HepG2 (cell line): ENCODE results near the gene ZNF414. TPM values are rescaled to one million over a fixed set of nuclear protein-coding genes. Genes with fewer than 3 reads are reported as not detected.

ENCODE experiments used
- ATAC-seq: fragments of 200-7000 bp; cut with Tn5 transposase; 3 replicates; pipeline ENCODE4 v1.9.1; 2020; ENCODE audit warnings: mild to moderate bottlenecking, moderate library complexity
- BruUV-seq: library from RNA; stranded (reverse); fragments of 400-500 nt; replicated peaks from 2 replicates; lab custom pipeline; 2021; lab: Mats Ljungman, UMichigan
- CTCF ChIA-PET: fragments of 300-600 bp; formaldehyde crosslinking; extraction: SDS; loops from one replicate; lab custom pipeline; 2021; ENCODE audit warnings: low total read pairs, inconsistent platforms, low intra/inter-chr PET ratio; lab: Yijun Ruan, JAX
- POLR2A ChIA-PET: fragments of 350-600 bp; sonication (Branson Sonifier 250); formaldehyde crosslinking; loops from one replicate; lab custom pipeline; 2020; ENCODE audit warnings: antibody characterized with exemption, inconsistent platforms; lab: Yijun Ruan, JAX
- DNase-seq: peaks from one replicate; pipeline ENCODE4 v3.0.0-alpha.2; 2015; ENCODE audit warnings: low spot score
- FAIRE-seq: peaks from 3 replicates; lab custom pipeline; 2011; peaks lifted over from hg19 to GRCh38; lab: Jason Lieb, UNC
- H2AFZ ChIP-seq: one replicate; pipeline ENCODE4 v1.6.1; 2011; ENCODE audit warnings: low read length, inconsistent platforms
- H3K27ac ChIP-seq: fragments of 300-600 bp; 3 replicates; pipeline ENCODE4 v1.8.0; 2011; ENCODE audit warnings: mixed run types, mild to moderate bottlenecking, mixed read lengths, low read length, inconsistent platforms; ENCODE audit not compliant: insufficient read depth; ENCODE audit errors: extremely low read length
- H3K27me3 ChIP-seq, 2 experiments: fragments of 200-600 bp in 1 of 2; 2 replicates in 1 of 2; 3 replicates in 1 of 2; pipeline versions ENCODE4 v1.6.0 to v1.8.0; 2011; ENCODE audit warnings: low read length in 2 of 2, mild to moderate bottlenecking in 2 of 2, moderate library complexity in 2 of 2, inconsistent platforms in 1 of 2; ENCODE audit not compliant: insufficient read depth in 2 of 2, control insufficient read depth in 1 of 2
- H3K36me3 ChIP-seq, 2 experiments: fragments of 200-600 bp in 1 of 2; replicated peaks in 1 of 2; 2 replicates in 1 of 2; 3 replicates in 1 of 2; pipeline versions ENCODE4 v1.5.1 to v1.8.0; 2011; ENCODE audit warnings: low read length in 2 of 2, inconsistent platforms in 1 of 2; ENCODE audit not compliant: insufficient read depth in 2 of 2, control insufficient read depth in 1 of 2
- H3K4me1 ChIP-seq: 2 replicates; pipeline ENCODE4 v1.5.1; 2012; ENCODE audit warnings: low read length, inconsistent platforms; ENCODE audit not compliant: insufficient read depth
- H3K4me2 ChIP-seq: 2 replicates; pipeline ENCODE4 v1.6.0; 2011; ENCODE audit warnings: low read depth, low read length, inconsistent platforms
- H3K4me3 ChIP-seq, 3 experiments: fragments of 200-600 bp in 1 of 3; sonication (generic), shearing (Covaris generic) in 1 of 3; replicated peaks in 1 of 3; 2 replicates each; pipeline ENCODE4 v1.5.1; 2011 to 2016; ENCODE audit warnings: low read length in 3 of 3, inconsistent platforms in 2 of 3, low read depth in 2 of 3, mild to moderate bottlenecking in 2 of 3, control low read depth in 1 of 3, mixed read lengths in 1 of 3; ENCODE audit not compliant: insufficient read depth in 1 of 3
- H3K79me2 ChIP-seq: one replicate; pipeline ENCODE4 v1.6.1; 2011; ENCODE audit warnings: low read length, inconsistent platforms; ENCODE audit not compliant: insufficient read depth
- H3K9ac ChIP-seq: 2 replicates; pipeline ENCODE4 v1.6.0; 2011; ENCODE audit warnings: mild to moderate bottlenecking, low read depth, low read length, inconsistent platforms; ENCODE audit not compliant: insufficient read depth
- H3K9me3 ChIP-seq: 2 replicates; pipeline ENCODE4 v1.5.1; 2012; ENCODE audit warnings: mild to moderate bottlenecking, low read length
- H4K20me1 ChIP-seq: 2 replicates; pipeline ENCODE4 v1.6.0; 2011; ENCODE audit warnings: inconsistent platforms, mild to moderate bottlenecking, low read length, moderate library complexity; ENCODE audit not compliant: insufficient read depth
- EHMT2 ChIP-seq: fragments of 200-600 bp; sonication (generic); IDR thresholded peaks from 2 replicates; pipeline ENCODE4 v1.7.0; 2017; ENCODE audit warnings: antibody characterized with exemption, low read depth, low read length, borderline replicate concordance
- GABPA ChIP-seq, 2 experiments: IDR thresholded peaks; 2 replicates each; pipeline ENCODE4 v1.6.1; 2011 to 2016; ENCODE audit warnings: low read depth in 2 of 2, low read length in 1 of 2, missing biosample characterization in 1 of 2, missing genetic modification characterization in 1 of 2
- GABPB1 ChIP-seq: IDR thresholded peaks from 2 replicates; pipeline ENCODE4 v1.6.1; 2016; ENCODE audit warnings: mild to moderate bottlenecking, missing genetic modification reagents, moderate library complexity, missing compliant biosample characterization
- HCFC1 ChIP-seq: fragments of 150-350 bp; IDR thresholded peaks from 2 replicates; pipeline ENCODE4 v1.6.1; 2014; ENCODE audit warnings: low read depth, low read length
- HOXD1 ChIP-seq: sonication (generic); formaldehyde crosslinking; IDR thresholded peaks from 2 replicates; pipeline ENCODE4 v1.5.0; 2020; ENCODE audit warnings: missing genetic modification reagents
- KAT8 ChIP-seq: IDR thresholded peaks from 2 replicates; pipeline ENCODE4 v1.6.1; 2016; ENCODE audit warnings: missing genetic modification reagents, missing compliant biosample characterization
- PHF20 ChIP-seq: sonication (generic); formaldehyde crosslinking; IDR thresholded peaks from 2 replicates; pipeline ENCODE4 v1.5.0; 2020; ENCODE audit warnings: mild to moderate bottlenecking, missing genetic modification reagents
- REPIN1 ChIP-seq: sonication (generic); formaldehyde crosslinking; IDR thresholded peaks from 2 replicates; pipeline ENCODE4 v1.8.0; 2022; ENCODE audit warnings: missing genetic modification reagents, low read depth, mild to moderate bottlenecking, borderline replicate concordance
- SAFB2 ChIP-seq: sonication (generic); formaldehyde crosslinking; IDR thresholded peaks from 2 replicates; pipeline ENCODE4 v1.5.1; 2020; ENCODE audit warnings: missing genetic modification reagents, low read depth, mild to moderate bottlenecking, borderline replicate concordance
- THAP11 ChIP-seq: IDR thresholded peaks from 2 replicates; pipeline ENCODE4 v1.6.1; 2016; ENCODE audit warnings: missing biosample characterization, missing genetic modification reagents
- YY1 ChIP-seq: IDR thresholded peaks from 2 replicates; pipeline ENCODE4 v1.6.1; 2011; ENCODE audit warnings: low read length, low read depth, moderate library complexity, mild to moderate bottlenecking; ENCODE audit not compliant: insufficient read depth, insufficient replicate concordance
- ZBTB40 ChIP-seq, 2 experiments: fragments of 450-650 bp in 1 of 2; sonication (generic) in 1 of 2; formaldehyde crosslinking in 1 of 2; IDR thresholded peaks; 2 replicates each; pipeline versions ENCODE4 v1.6.1 to v1.8.0; 2016 to 2022; ENCODE audit warnings: antibody characterized with exemption in 1 of 2, mild to moderate bottlenecking in 1 of 2, missing genetic modification reagents in 1 of 2
- ZNF574 ChIP-seq: sonication (generic); formaldehyde crosslinking; IDR thresholded peaks from 2 replicates; pipeline ENCODE4 v1.4.0; 2020; ENCODE audit warnings: missing genetic modification reagents
- WGBS: methylation state at CpG from one replicate; pipeline ENCODE4 v1.1.6; 2017; ENCODE audit warnings: low lambda C conversion rate; 5-methylcytosine and 5-hydroxymethylcytosine counted together
- in situ Hi-C: cut with HindIII; loops from 2 replicates; pipeline ENCODE4 v1.10.0; 2017; ENCODE audit warnings: low pct_unique_long_range_greater_than_20kb; ENCODE audit not compliant: extremely low pct_ligation_motif_present
- intact Hi-C: fragments of 100-400 bp; cut with micrococcal nuclease; formaldehyde crosslinking; loops from one replicate; pipeline ENCODE4 v1.10.0; 2022; ENCODE audit not compliant: unreplicated experiment
- polyA plus RNA-seq, 8 experiments: library from polyadenylated mRNA; depleted of rRNA in 3 of 8; stranded (reverse) in 7 of 8; unstranded in 1 of 8; fragments of >200 nt; fragmentation: Illumina TruSeq in 4 of 8; extraction: Trizol in 4 of 8; gene quantifications; 2 replicates each; pipeline versions ENCODE4 v1.2.1 to v1.2.3, GENCODE V29; 2011 to 2016; ENCODE audit warnings: low read depth in 4 of 8, missing spikeins in 1 of 8, mixed read lengths in 1 of 8; ENCODE audit not compliant: insufficient read depth in 1 of 8
- total RNA-seq, 5 experiments: library from RNA; depleted of rRNA; stranded (reverse); fragments of >200 nt; fragmentation: Illumina TruSeq; extraction: Trizol; gene quantifications; 2 replicates each; pipeline ENCODE4 v1.2.3, GENCODE V29; 2016; ENCODE audit warnings: low read depth in 1 of 5

The ZNF414 gene
- total and polyA plus RNA-seq, 2 of the 13 experiments (the other 11 are each of a cell fraction or from before 2014, with no cell fraction given) = 2.5 to 4.0 TPM

GRCh38 chr19:8552810-8553209 lies 38.8 kb upstream of the ZNF414 start:
- ATAC-seq (peak; percentile 67), DNase-seq (peak; percentile 58), FAIRE-seq (no peak)
- H3K4me2 ChIP-seq = no peak overlapping the region
- peaks cover 3% of the 10 kb centered on the region; the same call in 1 of the 2 replicates for H3K4me1 ChIP-seq
- 71% methylated on average over 10 of the region's 10 CpGs for WGBS
- ChIA-PET CTCF (no interaction called here), POLR2A (no interaction called here)
- BruUV-seq = no TSS peak
- in situ Hi-C loops (no loop called here), intact Hi-C loops (no loop called here)
- H3K9ac ChIP-seq = no peak overlapping the region
- H3K79me2 ChIP-seq = no peaks in the 10 kb centered on the region
- H2AFZ ChIP-seq = no peak overlapping the region
- no peaks in the 10 kb centered on the region for H3K36me3 ChIP-seq
- no peaks in the 10 kb centered on the region; a peak in 1 of 5 replicates for H3K27me3 ChIP-seq
- no peak overlapping the region for H3K27ac ChIP-seq
- no peaks in the 10 kb centered on the region for H3K9me3 ChIP-seq
- H4K20me1 ChIP-seq = no peaks in the 10 kb centered on the region
- no peak overlapping the region for H3K4me3 ChIP-seq
- TF ChIP-seq KAT8 (CRISPR knock-in tag) = peak; percentile 73
- TF ChIP-seq ZNF574 (CRISPR knock-in tag) = peak; percentile 39; the same call in 1 of the 2 replicates
- no peak for TF ChIP-seq SAFB2 (CRISPR knock-in tag)
- peak; percentile 67 for TF ChIP-seq THAP11 (CRISPR knock-in tag)
- TF ChIP-seq GABPB1 (CRISPR knock-in tag) = peak; percentile 75
- peak; percentile 70 for TF ChIP-seq GABPA (IDR thresholded peaks at IDR 0.05; ENCODE audit: low read depth, low read length)
- peak; percentile 93 for TF ChIP-seq GABPA (CRISPR knock-in tag; IDR thresholded peaks at IDR 0.05; ENCODE audit: low read depth)
- peak; percentile 88 for TF ChIP-seq YY1
- no peak for TF ChIP-seq HOXD1 (CRISPR knock-in tag)
- TF ChIP-seq REPIN1 (CRISPR knock-in tag) = 0 out of 2 replicates have a peak, but pooled peaks have one; percentile 26
- peak; percentile 86 for TF ChIP-seq PHF20 (CRISPR knock-in tag)
- peak; percentile 37; the same call in 1 of the 2 replicates for TF ChIP-seq HCFC1
- peak; percentile 46 for TF ChIP-seq ZBTB40 (IDR thresholded peaks at IDR 0.05)
- TF ChIP-seq ZBTB40 (CRISPR knock-in tag; IDR thresholded peaks at IDR 0.05) = no peak
- peak; percentile 56; the same call in 1 of the 2 replicates for TF ChIP-seq EHMT2
